Activated CD8-positive, alpha-beta memory T cell treated with anti-CD3 and anti-CD28 coated beads, Interleukin-2, amount 50 U/mL, for 1 hour (primary cell): ENCODE data around the gene HCAR2.
"Not testable (repeated sequence)": the region's sequence is repeated elsewhere in the genome, so short reads cannot be mapped to it uniquely, and the experiment has no call there.

Experiments used
- DNase-seq: peaks from one replicate; pipeline ENCODE4 v3.0.0-alpha.2; 2020; ENCODE audit errors: extremely low read depth

HCAR2 gene

GRCh38 chr12:122702890-122703611 is at the start of gene HCAR2:
HCAR2 (minus strand) TSS chr12:122703357; CDS start chr12:122703283, 74 bp downstream.
- DNase-seq = not testable (repeated sequence)

GRCh38 chr12:122752464-122753318 is 49.5 kb upstream of the HCAR2 start, which contains the start of gene DENR:
DENR (plus strand) TSS chr12:122752824; CDS start chr12:122753702, 878 bp downstream.
- DNase-seq = peak; percentile 97

- DNase-seq = not testable (repeated sequence)
These were observed 47.8 kb upstream of the HCAR2 start for GRCh38 chr12:122750781-122751515.

GRCh38 chr12:122749569-122750332 is 46.6 kb upstream of the HCAR2 start:
- no peak for DNase-seq

GRCh38 chr12:122747224-122748135 is 44.3 kb upstream of the HCAR2 start:
- DNase-seq = no peak

GRCh38 chr12:122743895-122744525 is 40.9 kb upstream of the HCAR2 start:
- DNase-seq = no peak

- no peak for DNase-seq
These were observed 37.2 kb upstream of the HCAR2 start for GRCh38 chr12:122740351-122740750.

- DNase-seq = no peak
These were observed 35.4 kb upstream of the HCAR2 start for GRCh38 chr12:122738571-122738970.

- DNase-seq = no peak
These were observed 29.5 kb upstream of the HCAR2 start for GRCh38 chr12:122732611-122733010.

GRCh38 chr12:122732170-122732569 is 29.0 kb upstream of the HCAR2 start:
- DNase-seq = no peak

- DNase-seq = no peak
These were observed 27.3 kb upstream of the HCAR2 start, which contains the start of gene HCAR1 for GRCh38 chr12:122730215-122731014. HCAR1 (minus strand) TSS chr12:122730844; CDS start chr12:122730339, 505 bp downstream.

GRCh38 chr12:122729583-122730214 is 26.5 kb upstream of the HCAR2 start:
- no peak for DNase-seq

GRCh38 chr12:122726080-122726558 is 23.0 kb upstream of the HCAR2 start:
- no peak for DNase-seq

GRCh38 chr12:122725452-122726079 is 22.4 kb upstream of the HCAR2 start:
- DNase-seq = no peak

GRCh38 chr12:122724641-122725243 is 21.6 kb upstream of the HCAR2 start:
- no peak for DNase-seq

GRCh38 chr12:122722387-122722786 is 19.2 kb upstream of the HCAR2 start:
- no peak for DNase-seq

GRCh38 chr12:122721057-122721545 is 17.9 kb upstream of the HCAR2 start:
- no peak for DNase-seq
